ENCODE data around the gene PEAK1.

PEAK1 gene

DNA sequence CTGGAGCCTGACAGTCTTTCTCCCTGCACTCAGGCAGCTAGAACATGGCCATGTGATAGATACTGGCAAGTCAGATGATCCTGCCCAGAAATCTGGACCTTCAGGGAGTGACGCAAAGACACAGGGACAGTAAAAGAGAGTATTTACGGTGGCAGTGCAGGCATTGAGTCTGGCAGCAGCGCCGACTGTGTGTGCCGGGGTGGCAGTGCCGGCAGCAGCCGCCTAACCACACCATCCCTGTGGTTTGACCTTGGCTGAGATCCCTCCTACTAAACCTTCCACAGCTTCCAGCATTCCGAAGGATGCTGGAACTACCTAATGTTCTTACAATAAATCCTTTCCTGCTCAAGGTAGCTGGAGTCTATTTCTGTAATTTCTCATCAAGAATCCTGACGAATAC, 344.4 kb downstream of the PEAK1 start:
- H3K27ac ChIP-seq (ENCODE audit: low read length, poor library complexity, severe bottlenecking): no peak overlapping the region
- no peaks in the 10 kb centered on the region for H3K36me3 ChIP-seq (ENCODE audit: control insufficient read depth in 1 of 2, insufficient read depth in 2 of 2, low read depth in 1 of 2, low read length in 2 of 2)
- H3K14ac ChIP-seq (ENCODE audit: low read length in 2 of 2): no peak overlapping the region
- no peak overlapping the region for H2BK5ac ChIP-seq (ENCODE audit: low read depth, low read length, poor library complexity, severe bottlenecking)
- H3K9ac ChIP-seq (ENCODE audit: low read length): no peak overlapping the region
- no peaks in the 10 kb centered on the region for H3K4me1 ChIP-seq (ENCODE audit: control insufficient read depth, insufficient read depth, low read depth, low read length)
- peak overlapping the region; percentile 47 for H4K8ac ChIP-seq (ENCODE audit: low read length)
- H2BK12ac ChIP-seq (ENCODE audit: low read length in 2 of 2): no peak overlapping the region
- H3K4ac ChIP-seq (ENCODE audit: low read depth in 1 of 2, low read length in 2 of 2): no peak overlapping the region
- DNase-seq: no peak
- no peak overlapping the region for H2BK120ac ChIP-seq (ENCODE audit: low read depth, low read length)
- no peak overlapping the region for H4K91ac ChIP-seq (ENCODE audit: low read length)
- H3K4me2 ChIP-seq (ENCODE audit: low read length, poor library complexity, severe bottlenecking): no peak overlapping the region
- no peak overlapping the region for H2BK15ac ChIP-seq (ENCODE audit: low read depth, poor library complexity, severe bottlenecking)
- H3K4me3 ChIP-seq (ENCODE audit: insufficient read depth in 1 of 2, low read depth in 1 of 2, low read length in 2 of 2): no peak overlapping the region
- H3K27me3 ChIP-seq (ENCODE audit: control insufficient read depth in 1 of 2, insufficient read depth in 1 of 2, low read length in 2 of 2): peaks cover 0 to 4% of the 10 kb centered on the region in 2 experiments
- H2AFZ ChIP-seq (ENCODE audit: low read depth, low read length): no peak overlapping the region
- 90% methylated on average over 8 of the region's 9 CpGs for WGBS
- no peak overlapping the region for H3K23ac ChIP-seq (ENCODE audit: low read length in 2 of 2)
- no peaks in the 10 kb centered on the region for H3K79me1 ChIP-seq (replicated peaks; ENCODE audit: low read length, poor library complexity, severe bottlenecking)
- no peaks in the 10 kb centered on the region for H3K9me3 ChIP-seq (ENCODE audit: control insufficient read depth, low read length)
- H2AK5ac ChIP-seq (ENCODE audit: low read length, severe bottlenecking): no peak overlapping the region
- no peak overlapping the region for H3K18ac ChIP-seq (ENCODE audit: low read depth in 1 of 2, low read length in 2 of 2)

DNA sequence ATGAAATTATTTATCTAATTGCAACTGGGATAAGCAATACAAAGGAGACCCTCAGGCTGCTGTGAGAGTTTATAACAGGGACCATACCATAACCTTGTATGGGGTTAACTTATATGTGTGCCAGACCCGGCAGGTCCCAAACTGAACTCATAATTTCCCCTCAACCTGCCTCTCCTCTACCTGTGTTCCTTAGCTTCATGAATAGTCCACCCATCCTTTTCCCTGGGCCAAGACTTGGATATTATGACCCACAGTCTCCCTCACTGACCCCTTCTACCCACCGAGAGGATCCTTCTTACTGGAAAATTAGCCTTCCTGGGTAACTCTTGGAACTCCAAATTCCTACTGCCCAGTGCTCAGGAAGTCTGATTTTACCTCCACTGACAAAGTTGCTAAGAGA, 345.6 kb downstream of the PEAK1 start:
- 92% methylated on average over 2 of the region's 2 CpGs for WGBS

DNA sequence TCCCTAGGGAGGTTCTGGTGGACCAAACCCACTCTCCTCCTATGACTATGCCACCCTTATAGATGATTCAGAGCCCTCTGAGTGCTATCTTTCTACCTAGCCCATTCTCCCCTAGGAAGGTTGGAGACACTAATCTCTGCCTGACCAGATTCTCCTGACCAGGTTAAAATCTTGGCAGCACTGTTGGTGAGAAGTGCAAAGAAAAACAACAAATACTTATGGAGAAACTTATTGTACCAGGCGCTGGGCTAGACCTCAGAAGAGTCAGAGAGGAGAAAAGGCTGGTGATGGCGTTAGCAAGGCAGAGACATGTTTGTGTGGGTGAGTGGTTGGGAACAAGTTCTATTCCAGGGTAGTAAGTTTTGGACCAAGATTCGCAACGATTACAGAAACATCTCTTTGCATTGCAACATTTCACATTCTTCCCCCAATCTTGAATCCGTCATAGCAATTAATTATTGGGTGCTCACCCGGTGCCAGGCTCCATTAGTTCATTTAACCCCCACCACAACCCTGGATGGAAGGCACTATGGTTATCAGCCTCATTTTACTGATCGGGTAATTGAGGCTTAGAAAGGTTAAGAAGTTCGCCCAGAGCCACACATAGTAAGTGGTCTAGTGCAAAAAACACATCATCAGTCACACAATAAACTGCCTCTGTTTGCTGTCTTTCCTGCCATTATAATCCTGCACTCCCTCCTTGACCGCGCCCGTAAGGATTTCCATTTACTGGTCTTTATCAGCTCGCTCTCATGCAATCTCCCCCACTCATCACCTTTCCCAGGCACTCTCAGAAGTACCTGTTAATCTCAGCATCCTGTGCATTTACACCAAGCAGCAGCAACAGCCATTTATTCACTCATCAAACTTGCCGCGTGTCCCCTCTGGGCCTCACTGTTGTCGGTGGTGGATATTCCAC, 348.3 kb downstream of the PEAK1 start:
- H3K18ac ChIP-seq (ENCODE audit: low read depth in 1 of 2, low read length in 2 of 2): peak overlapping the region in 1 of 2 experiments; percentile 59
- H3K4ac ChIP-seq (ENCODE audit: low read depth in 1 of 2, low read length in 2 of 2): no peak overlapping the region
- no peak overlapping the region for H3K14ac ChIP-seq (ENCODE audit: low read length in 2 of 2)
- H4K91ac ChIP-seq (ENCODE audit: low read length): no peak overlapping the region
- WGBS: 92% methylated on average over 15 of the region's 15 CpGs
- no peak overlapping the region for H2BK120ac ChIP-seq (ENCODE audit: low read depth, low read length)
- no peak overlapping the region for H2BK15ac ChIP-seq (ENCODE audit: low read depth, poor library complexity, severe bottlenecking)
- H3K9ac ChIP-seq (ENCODE audit: low read length): peak overlapping the region; percentile 93
- H3K36me3 ChIP-seq (ENCODE audit: control insufficient read depth in 1 of 2, insufficient read depth in 2 of 2, low read depth in 1 of 2, low read length in 2 of 2): peaks cover 0 to 6% of the 10 kb centered on the region in 2 experiments
- H3K27me3 ChIP-seq (ENCODE audit: control insufficient read depth in 1 of 2, insufficient read depth in 1 of 2, low read length in 2 of 2): peaks cover 0 to 4% of the 10 kb centered on the region in 2 experiments
- H2AFZ ChIP-seq (ENCODE audit: low read depth, low read length): peak overlapping the region; percentile 55
- H4K8ac ChIP-seq (ENCODE audit: low read length): peak overlapping the region; percentile 84
- H3K4me1 ChIP-seq (ENCODE audit: control insufficient read depth, insufficient read depth, low read depth, low read length): peaks cover 2% of the 10 kb centered on the region
- no peak overlapping the region for H3K27ac ChIP-seq (ENCODE audit: low read length, poor library complexity, severe bottlenecking)
- no peak overlapping the region for H2BK5ac ChIP-seq (ENCODE audit: low read depth, low read length, poor library complexity, severe bottlenecking)
- no peak for DNase-seq
- no peak overlapping the region for H2AK5ac ChIP-seq (ENCODE audit: low read length, severe bottlenecking)
- peak overlapping the region; percentile 45 to 76 for H2BK12ac ChIP-seq (ENCODE audit: low read length in 2 of 2)
- H3K4me2 ChIP-seq (ENCODE audit: low read length, poor library complexity, severe bottlenecking): no peak overlapping the region
- no peaks in the 10 kb centered on the region for H3K9me3 ChIP-seq (ENCODE audit: control insufficient read depth, low read length)
- peak overlapping the region in 1 of 2 experiments; percentile 87 for H3K4me3 ChIP-seq (ENCODE audit: insufficient read depth in 1 of 2, low read depth in 1 of 2, low read length in 2 of 2)
- H3K79me1 ChIP-seq (replicated peaks; ENCODE audit: low read length, poor library complexity, severe bottlenecking): no peaks in the 10 kb centered on the region
- H3K23ac ChIP-seq (ENCODE audit: low read length in 2 of 2): no peak overlapping the region

More for the DNA sequence above, 345.6 kb downstream of the PEAK1 start:
- Histone ChIP-seq H2BK120ac (ENCODE audit: low read depth, low read length) (no peak overlapping the region), H3K4me3 (ENCODE audit: insufficient read depth in 1 of 2, low read depth in 1 of 2, low read length in 2 of 2) (no peak overlapping the region), H3K36me3 (ENCODE audit: control insufficient read depth in 1 of 2, insufficient read depth in 2 of 2, low read depth in 1 of 2, low read length in 2 of 2) (no peaks in the 10 kb centered on the region), H2BK15ac (ENCODE audit: low read depth, poor library complexity, severe bottlenecking) (no peak overlapping the region), H3K27ac (ENCODE audit: low read length, poor library complexity, severe bottlenecking) (no peak overlapping the region), H3K23ac (ENCODE audit: low read length in 2 of 2) (no peak overlapping the region), H3K79me1 (replicated peaks; ENCODE audit: low read length, poor library complexity, severe bottlenecking) (no peaks in the 10 kb centered on the region), H2AFZ (ENCODE audit: low read depth, low read length) (no peak overlapping the region), H3K9me3 (ENCODE audit: control insufficient read depth, low read length) (no peaks in the 10 kb centered on the region), H2BK5ac (ENCODE audit: low read depth, low read length, poor library complexity, severe bottlenecking) (no peak overlapping the region), H3K4me1 (ENCODE audit: control insufficient read depth, insufficient read depth, low read depth, low read length) (peaks cover 2% of the 10 kb centered on the region), H3K9ac (ENCODE audit: low read length) (no peak overlapping the region), H2BK12ac (ENCODE audit: low read length in 2 of 2) (no peak overlapping the region), H3K4ac (ENCODE audit: low read depth in 1 of 2, low read length in 2 of 2) (no peak overlapping the region), H3K14ac (ENCODE audit: low read length in 2 of 2) (no peak overlapping the region), H4K91ac (ENCODE audit: low read length) (no peak overlapping the region), H3K27me3 (ENCODE audit: control insufficient read depth in 1 of 2, insufficient read depth in 1 of 2, low read length in 2 of 2) (peaks cover 0 to 4% of the 10 kb centered on the region in 2 experiments), H3K18ac (ENCODE audit: low read depth in 1 of 2, low read length in 2 of 2) (no peak overlapping the region), H2AK5ac (ENCODE audit: low read length, severe bottlenecking) (no peak overlapping the region), H3K4me2 (ENCODE audit: low read length, poor library complexity, severe bottlenecking) (no peak overlapping the region), H4K8ac (ENCODE audit: low read length) (no peak overlapping the region)
- no peak for DNase-seq

DNA sequence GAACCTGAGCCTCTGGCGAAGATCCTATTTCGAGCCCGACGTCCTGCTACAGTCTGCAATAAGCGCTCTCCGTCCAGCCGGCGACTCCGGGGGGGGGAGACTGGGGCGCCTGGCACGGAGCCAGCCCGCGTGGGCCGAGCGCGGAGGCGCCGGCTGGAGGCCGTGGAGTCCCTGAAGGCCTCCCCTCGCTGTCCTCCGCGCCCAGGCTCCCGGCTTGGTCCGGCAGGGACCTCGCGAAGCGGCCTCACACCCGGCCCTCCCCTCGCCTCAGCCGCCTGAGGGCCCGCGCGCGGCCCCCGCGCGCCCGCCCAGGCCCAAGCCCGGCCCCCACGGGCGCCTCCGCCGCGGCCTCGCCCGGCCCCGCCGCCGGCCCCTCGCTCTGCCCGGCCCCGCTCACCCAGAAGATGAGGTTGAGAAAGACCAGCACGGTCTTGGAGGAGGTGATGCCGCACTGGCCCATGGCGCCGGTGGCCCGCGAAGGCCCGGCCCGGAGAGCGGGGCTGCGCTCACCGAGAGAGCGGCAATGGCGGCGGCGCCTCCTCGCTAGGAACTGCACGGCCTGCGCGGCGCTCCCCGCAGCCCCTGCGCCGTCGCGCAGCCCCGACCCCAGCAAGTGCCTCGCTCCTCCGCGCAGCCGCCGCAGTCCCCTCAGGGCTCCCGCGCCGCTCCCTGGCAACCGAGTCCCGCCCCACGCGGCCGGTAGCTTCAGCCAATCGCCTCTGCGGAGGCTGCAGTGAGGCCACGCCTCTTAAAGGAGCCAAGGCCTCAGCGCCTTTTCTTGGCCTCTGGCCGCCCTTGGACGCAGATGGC, 349.2 kb downstream of the PEAK1 start, which contains the start of gene TSPAN3:
Gene TSPAN3 (minus strand): TSS at position 615 of the 810 bp plus-strand sequence. CDS start 155 bp downstream, at position 460.
- peak; percentile 94 for DNase-seq
- H3K4me2 ChIP-seq (ENCODE audit: low read length, poor library complexity, severe bottlenecking): peak within 1 kb of the TSS; percentile 66
- H2AFZ ChIP-seq (ENCODE audit: low read depth, low read length): peak within 1 kb of the TSS; percentile 80
- peak within 1 kb of the TSS; percentile 84 for H4K91ac ChIP-seq (ENCODE audit: low read length)
- H3K4ac ChIP-seq (ENCODE audit: low read depth in 1 of 2, low read length in 2 of 2): peak within 1 kb of the TSS; percentile 77 to 95
- peak within 1 kb of the TSS; percentile 88 to 91 for H3K18ac ChIP-seq (ENCODE audit: low read depth in 1 of 2, low read length in 2 of 2)
- peaks cover 0 to 6% of the 10 kb centered on the region in 2 experiments for H3K36me3 ChIP-seq (ENCODE audit: control insufficient read depth in 1 of 2, insufficient read depth in 2 of 2, low read depth in 1 of 2, low read length in 2 of 2)
- H2AK5ac ChIP-seq (ENCODE audit: low read length, severe bottlenecking): no peak within 1 kb of the TSS
- H3K23ac ChIP-seq (ENCODE audit: low read length in 2 of 2): peak within 1 kb of the TSS in 1 of 2 experiments; percentile 67
- no peaks in the 10 kb centered on the region for H3K79me1 ChIP-seq (replicated peaks; ENCODE audit: low read length, poor library complexity, severe bottlenecking)
- H3K9me3 ChIP-seq (ENCODE audit: control insufficient read depth, low read length): no peaks in the 10 kb centered on the region
- H3K4me1 ChIP-seq (ENCODE audit: control insufficient read depth, insufficient read depth, low read depth, low read length): peaks cover 2% of the 10 kb centered on the region
- H3K27me3 ChIP-seq (ENCODE audit: control insufficient read depth in 1 of 2, insufficient read depth in 1 of 2, low read length in 2 of 2): peaks cover 0 to 4% of the 10 kb centered on the region in 2 experiments
- peak within 1 kb of the TSS; percentile 69 for H2BK5ac ChIP-seq (ENCODE audit: low read depth, low read length, poor library complexity, severe bottlenecking)
- H2BK120ac ChIP-seq (ENCODE audit: low read depth, low read length): peak within 1 kb of the TSS; percentile 80
- H3K9ac ChIP-seq (ENCODE audit: low read length): peak within 1 kb of the TSS; percentile 93
- H3K4me3 ChIP-seq (ENCODE audit: insufficient read depth in 1 of 2, low read depth in 1 of 2, low read length in 2 of 2): peak within 1 kb of the TSS; percentile 87 to 92
- H3K14ac ChIP-seq (ENCODE audit: low read length in 2 of 2): peak within 1 kb of the TSS in 1 of 2 experiments; percentile 88
- peak within 1 kb of the TSS; percentile 94 for H4K8ac ChIP-seq (ENCODE audit: low read length)
- peak within 1 kb of the TSS; percentile 56 for H2BK15ac ChIP-seq (ENCODE audit: low read depth, poor library complexity, severe bottlenecking)
- H3K27ac ChIP-seq (ENCODE audit: low read length, poor library complexity, severe bottlenecking): peak within 1 kb of the TSS; percentile 58
- H2BK12ac ChIP-seq (ENCODE audit: low read length in 2 of 2): peak within 1 kb of the TSS; percentile 45 to 76
- WGBS: under 1% methylated on average over 73 of the region's 97 CpGs

All from mesenchymal stem cell (in vitro differentiated cells and primary cell).